Measurements from ENCODE around the gene RNU1-3.
A peak's percentile ranks its signal among the peaks of the same experiment; 100 is the strongest.
"Not testable (repeated sequence)": the region's sequence is repeated elsewhere in the genome, so short reads cannot be mapped to it uniquely, and the experiment has no call there.

The RNU1-3 gene

DNA sequence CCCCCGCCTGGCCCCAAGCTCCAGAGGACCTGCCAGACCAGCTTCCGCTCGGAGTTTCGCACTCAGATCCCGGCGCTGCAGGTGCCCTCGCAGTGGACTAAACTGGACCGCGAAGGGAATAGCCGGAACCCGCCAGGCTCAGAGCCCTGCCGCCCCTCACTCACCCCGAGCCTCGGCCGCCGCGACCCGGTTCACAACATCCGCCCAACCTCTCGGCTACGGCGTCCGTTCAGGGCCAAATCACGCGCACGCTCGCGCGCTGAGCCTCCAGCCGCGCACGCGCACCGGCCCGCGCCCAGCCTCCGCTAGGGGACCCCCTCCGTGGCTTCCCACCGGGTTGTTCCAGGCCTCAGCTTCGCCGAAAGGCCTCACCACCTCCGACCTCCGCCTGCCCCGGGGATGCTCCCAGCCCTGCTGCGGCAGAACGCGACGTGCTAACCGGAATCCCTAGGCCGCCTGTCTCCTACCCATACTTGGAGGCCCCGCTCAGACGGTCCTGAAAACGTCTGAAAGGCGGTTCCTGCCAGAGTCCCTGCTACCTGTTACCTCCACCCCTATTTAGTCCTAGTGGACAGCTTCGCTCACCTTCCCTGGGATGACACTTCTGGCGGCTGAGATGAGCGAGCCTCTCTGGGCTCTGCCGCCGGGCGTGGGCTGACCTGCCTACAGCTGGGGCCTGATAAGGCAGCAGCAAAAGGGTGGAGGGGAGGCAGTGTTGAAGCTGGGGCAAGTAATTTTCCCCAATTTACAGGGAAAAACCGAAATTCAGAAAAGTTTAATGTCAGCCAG, 22.1 kb downstream of the RNU1-3 start:
- not testable (repeated sequence) for H3K27me3 ChIP-seq (ENCODE audit: insufficient read depth, low read length); H3K9me3 ChIP-seq (ENCODE audit: low read length); H3K9me2 ChIP-seq (ENCODE audit: low read depth, low read length); H2AFZ ChIP-seq (ENCODE audit: low read length); H3F3A ChIP-seq (ENCODE audit: insufficient read depth, low read length); H4K20me1 ChIP-seq (ENCODE audit: insufficient read depth, low read length); H3K36me3 ChIP-seq (ENCODE audit: insufficient read depth, low read length)
- Histone ChIP-seq H3K27ac (ENCODE audit: low read depth, low read length, poor library complexity, severe bottlenecking) (peak overlapping the region; percentile 50), H3K4me2 (ENCODE audit: low read length) (peak overlapping the region; percentile 74), H3K79me2 (ENCODE audit: insufficient read depth, low read length) (peaks cover 11% of the 10 kb centered on the region), H3K9ac (ENCODE audit: low read length) (peak overlapping the region; percentile 70), H3K4me1 (ENCODE audit: insufficient read depth, low read length, severe bottlenecking) (peaks cover 26% of the 10 kb centered on the region), H3K4me3 (ENCODE audit: low read depth, low read length, poor library complexity, severe bottlenecking) (peak overlapping the region; percentile 63)
- TF ChIP-seq, protein P1, sequence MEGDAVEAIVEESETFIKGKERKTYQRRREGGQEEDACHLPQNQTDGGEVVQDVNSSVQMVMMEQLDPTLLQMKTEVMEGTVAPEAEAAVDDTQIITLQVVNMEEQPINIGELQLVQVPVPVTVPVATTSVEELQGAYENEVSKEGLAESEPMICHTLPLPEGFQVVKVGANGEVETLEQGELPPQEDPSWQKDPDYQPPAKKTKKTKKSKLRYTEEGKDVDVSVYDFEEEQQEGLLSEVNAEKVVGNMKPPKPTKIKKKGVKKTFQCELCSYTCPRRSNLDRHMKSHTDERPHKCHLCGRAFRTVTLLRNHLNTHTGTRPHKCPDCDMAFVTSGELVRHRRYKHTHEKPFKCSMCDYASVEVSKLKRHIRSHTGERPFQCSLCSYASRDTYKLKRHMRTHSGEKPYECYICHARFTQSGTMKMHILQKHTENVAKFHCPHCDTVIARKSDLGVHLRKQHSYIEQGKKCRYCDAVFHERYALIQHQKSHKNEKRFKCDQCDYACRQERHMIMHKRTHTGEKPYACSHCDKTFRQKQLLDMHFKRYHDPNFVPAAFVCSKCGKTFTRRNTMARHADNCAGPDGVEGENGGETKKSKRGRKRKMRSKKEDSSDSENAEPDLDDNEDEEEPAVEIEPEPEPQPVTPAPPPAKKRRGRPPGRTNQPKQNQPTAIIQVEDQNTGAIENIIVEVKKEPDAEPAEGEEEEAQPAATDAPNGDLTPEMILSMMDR (IDR thresholded peaks at IDR 0.05; ENCODE audit: low read length): peak; percentile 64

DNA sequence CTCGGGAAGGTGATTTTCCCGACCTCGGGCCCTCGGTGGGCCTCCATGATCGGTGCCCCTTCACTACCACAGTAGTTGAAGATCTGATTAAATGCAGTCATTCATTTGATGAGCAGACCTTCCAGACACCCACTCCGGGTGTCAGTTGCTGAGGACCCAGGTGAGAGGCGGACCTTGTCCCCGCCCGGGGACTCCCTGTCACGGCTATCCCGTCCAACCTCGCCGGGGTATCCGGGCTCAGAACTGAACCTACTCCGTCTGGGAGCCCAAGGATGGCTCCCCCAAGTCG, 22.6 kb downstream of the RNU1-3 start:
- Histone ChIP-seq H3K4me2 (ENCODE audit: low read length) (peak overlapping the region; percentile 74), H3F3A (ENCODE audit: insufficient read depth, low read length) (no peaks in the 10 kb centered on the region), H3K4me1 (ENCODE audit: insufficient read depth, low read length, severe bottlenecking) (peaks cover 26% of the 10 kb centered on the region), H3K79me2 (ENCODE audit: insufficient read depth, low read length) (peaks cover 11% of the 10 kb centered on the region), H3K9me2 (ENCODE audit: low read depth, low read length) (no peaks in the 10 kb centered on the region), H3K4me3 (ENCODE audit: low read depth, low read length, poor library complexity, severe bottlenecking) (peak overlapping the region; percentile 63), H3K36me3 (ENCODE audit: insufficient read depth, low read length) (no peaks in the 10 kb centered on the region), H2AFZ (ENCODE audit: low read length) (no peak overlapping the region), H3K9ac (ENCODE audit: low read length) (peak overlapping the region; percentile 70), H3K27ac (ENCODE audit: low read depth, low read length, poor library complexity, severe bottlenecking) (peak overlapping the region; percentile 13), H3K9me3 (ENCODE audit: low read length) (no peaks in the 10 kb centered on the region), H3K27me3 (ENCODE audit: insufficient read depth, low read length) (no peaks in the 10 kb centered on the region), H4K20me1 (ENCODE audit: insufficient read depth, low read length) (no peaks in the 10 kb centered on the region)
- TF ChIP-seq EZH2 (IDR thresholded peaks at IDR 0.05; ENCODE audit: borderline replicate concordance, low read length): no peak
- TF ChIP-seq, protein P1 (IDR thresholded peaks at IDR 0.05; ENCODE audit: low read length): no peak

DNA sequence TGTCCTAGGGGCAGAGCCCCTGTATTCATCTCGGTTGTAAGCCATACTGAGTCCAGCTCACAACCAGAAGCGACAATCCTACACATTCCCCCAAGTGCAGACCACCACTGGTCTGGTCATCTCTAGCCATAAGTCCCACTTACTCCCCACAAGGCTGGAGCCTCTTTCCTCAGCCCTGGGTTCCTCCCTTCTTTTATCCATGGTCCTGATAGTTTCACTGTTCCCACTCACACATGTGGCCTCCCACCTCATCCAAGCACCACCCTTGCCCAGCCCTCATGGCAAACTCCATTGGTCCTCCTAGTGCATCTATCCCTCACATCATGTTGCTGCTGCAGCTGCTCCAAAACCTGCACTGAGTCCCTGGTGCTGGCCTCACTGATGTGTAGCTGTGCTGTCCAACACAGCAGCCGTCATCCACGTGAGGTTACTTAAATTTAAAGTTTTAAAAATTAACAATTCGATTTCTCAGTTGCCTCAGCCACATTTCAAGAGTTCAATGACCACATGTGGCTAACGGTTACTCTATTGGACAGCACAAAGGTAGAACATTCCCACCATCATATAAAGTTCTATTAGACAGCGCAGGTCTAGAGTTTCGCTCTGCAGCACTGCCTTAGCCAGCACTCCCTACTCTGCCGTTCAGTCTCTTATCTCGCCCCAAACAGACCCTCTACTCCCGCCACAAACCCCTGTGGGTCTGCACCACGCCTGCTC, 23.1 kb downstream of the RNU1-3 start:
- H3K36me3 ChIP-seq (ENCODE audit: insufficient read depth, low read length); H3F3A ChIP-seq (ENCODE audit: insufficient read depth, low read length); H3K9me2 ChIP-seq (ENCODE audit: low read depth, low read length); H3K27me3 ChIP-seq (ENCODE audit: insufficient read depth, low read length); H3K9me3 ChIP-seq (ENCODE audit: low read length); H2AFZ ChIP-seq (ENCODE audit: low read length); H4K20me1 ChIP-seq (ENCODE audit: insufficient read depth, low read length): not testable (repeated sequence)
- peak overlapping the region; percentile 70 for H3K9ac ChIP-seq (ENCODE audit: low read length)
- peaks cover 26% of the 10 kb centered on the region for H3K4me1 ChIP-seq (ENCODE audit: insufficient read depth, low read length, severe bottlenecking)
- peak overlapping the region; percentile 13 for H3K27ac ChIP-seq (ENCODE audit: low read depth, low read length, poor library complexity, severe bottlenecking)
- peak overlapping the region; percentile 74 for H3K4me2 ChIP-seq (ENCODE audit: low read length)
- peak overlapping the region; percentile 63 for H3K4me3 ChIP-seq (ENCODE audit: low read depth, low read length, poor library complexity, severe bottlenecking)
- peaks cover 11% of the 10 kb centered on the region for H3K79me2 ChIP-seq (ENCODE audit: insufficient read depth, low read length)

DNA sequence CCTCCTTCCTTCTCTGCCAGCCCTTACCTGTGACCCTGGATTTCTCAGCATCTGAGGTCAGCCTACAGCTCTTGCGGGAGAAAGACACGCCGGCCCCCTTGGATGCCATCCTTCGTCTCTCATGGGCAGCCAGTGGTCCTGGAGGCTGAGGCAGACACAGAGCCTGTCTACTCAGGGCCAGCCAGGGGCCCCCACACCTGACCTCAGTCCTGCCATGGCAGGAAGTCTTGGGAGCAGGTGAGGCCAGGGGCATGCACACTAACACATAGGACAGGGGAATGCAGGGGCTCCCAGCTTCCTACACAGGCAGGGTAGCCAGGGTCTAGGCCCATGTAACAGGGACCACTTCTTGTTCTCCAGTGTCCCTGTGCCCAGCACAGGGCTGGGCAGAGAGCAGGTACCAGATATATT, 23.7 kb downstream of the RNU1-3 start:
- H3K79me2 ChIP-seq (ENCODE audit: insufficient read depth, low read length): peaks cover 11% of the 10 kb centered on the region
- not testable (repeated sequence) for H3K27ac ChIP-seq (ENCODE audit: low read depth, low read length, poor library complexity, severe bottlenecking); H3K9me3 ChIP-seq (ENCODE audit: low read length); H3K36me3 ChIP-seq (ENCODE audit: insufficient read depth, low read length); H3F3A ChIP-seq (ENCODE audit: insufficient read depth, low read length); H4K20me1 ChIP-seq (ENCODE audit: insufficient read depth, low read length); H3K9me2 ChIP-seq (ENCODE audit: low read depth, low read length); H3K27me3 ChIP-seq (ENCODE audit: insufficient read depth, low read length); H2AFZ ChIP-seq (ENCODE audit: low read length)
- H3K4me3 ChIP-seq (ENCODE audit: low read depth, low read length, poor library complexity, severe bottlenecking): peak overlapping the region; percentile 63
- peak overlapping the region; percentile 70; the same call in 1 of the 2 replicates for H3K9ac ChIP-seq (ENCODE audit: low read length)
- peak overlapping the region; percentile 74 for H3K4me2 ChIP-seq (ENCODE audit: low read length)
- H3K4me1 ChIP-seq (ENCODE audit: insufficient read depth, low read length, severe bottlenecking): peaks cover 26% of the 10 kb centered on the region

DNA sequence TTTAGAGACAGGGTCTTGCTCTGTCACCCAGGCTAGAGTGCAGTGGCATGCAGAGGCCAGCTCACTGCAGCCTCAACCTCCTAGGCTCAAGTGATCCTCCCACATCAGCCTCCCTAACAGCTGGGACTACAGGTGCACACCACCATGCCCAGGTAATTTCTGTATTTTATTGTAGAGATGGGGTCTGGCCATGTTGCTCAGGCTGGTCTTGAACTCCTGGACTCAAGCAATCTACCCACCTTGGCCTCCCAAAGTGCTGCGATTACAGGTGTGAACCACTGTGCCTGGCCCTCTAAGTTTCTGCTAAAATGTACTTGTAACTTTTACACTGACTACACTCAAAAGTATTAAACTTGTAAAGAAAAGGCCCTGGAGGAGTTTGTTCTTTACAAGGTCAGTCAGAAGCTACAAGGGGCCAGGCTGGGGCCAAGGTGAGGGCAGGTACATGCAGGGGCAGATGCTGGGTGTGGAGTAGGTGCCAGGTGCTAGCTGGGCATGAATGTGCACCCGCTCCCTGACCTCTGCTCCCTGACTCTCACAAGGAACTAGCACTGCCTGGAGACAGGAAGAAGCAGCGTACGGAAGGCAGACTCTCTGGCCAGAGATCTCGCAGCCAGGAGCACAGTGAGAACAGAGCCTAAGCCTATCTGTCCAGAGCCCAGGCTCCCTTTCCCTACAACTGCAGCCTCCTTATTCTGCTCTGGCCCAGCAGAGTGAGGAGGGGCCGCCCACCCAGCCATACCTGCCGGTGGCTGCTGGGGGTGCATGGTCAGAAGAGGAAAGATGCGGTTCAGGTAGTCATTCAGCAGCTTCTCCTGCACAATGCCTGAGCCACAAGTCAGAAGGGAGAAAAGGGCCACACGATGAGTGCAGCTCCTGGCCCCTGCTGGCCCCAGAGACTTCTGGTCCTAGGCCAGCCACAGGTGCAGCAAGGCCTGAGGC, 24.5 kb downstream of the RNU1-3 start:
- H3K9me3 ChIP-seq (ENCODE audit: low read length); H3K9ac ChIP-seq (ENCODE audit: low read length); H3K36me3 ChIP-seq (ENCODE audit: insufficient read depth, low read length); H3K27ac ChIP-seq (ENCODE audit: low read depth, low read length, poor library complexity, severe bottlenecking); H2AFZ ChIP-seq (ENCODE audit: low read length); H4K20me1 ChIP-seq (ENCODE audit: insufficient read depth, low read length); H3K27me3 ChIP-seq (ENCODE audit: insufficient read depth, low read length); H3K9me2 ChIP-seq (ENCODE audit: low read depth, low read length); H3F3A ChIP-seq (ENCODE audit: insufficient read depth, low read length): not testable (repeated sequence)
- Histone ChIP-seq H3K79me2 (ENCODE audit: insufficient read depth, low read length) (peaks cover 11% of the 10 kb centered on the region), H3K4me1 (ENCODE audit: insufficient read depth, low read length, severe bottlenecking) (peaks cover 26% of the 10 kb centered on the region), H3K4me2 (ENCODE audit: low read length) (peak overlapping the region; percentile 74; the same call in 1 of the 2 replicates), H3K4me3 (ENCODE audit: low read depth, low read length, poor library complexity, severe bottlenecking) (peak overlapping the region; percentile 63)

All from OCI-LY1 (cell line).